ENCODE results near the gene SHANK2.
"Not testable (repeated sequence)": the region's sequence is repeated elsewhere in the genome, so short reads cannot be mapped to it uniquely, and the experiment has no call there.

The SHANK2 gene

GRCh38 chr11:71241721-71242259 lies 10.6 kb downstream of the SHANK2 start:
- Histone ChIP-seq H3K36me3 (ENCODE audit: control insufficient read depth, insufficient read depth, low read length) (peaks cover 22% of the 10 kb centered on the region), H3K9me3 (ENCODE audit: control insufficient read depth, insufficient read depth, low read length) (no peaks in the 10 kb centered on the region), H3K4me1 (ENCODE audit: control insufficient read depth, insufficient read depth, low read length) (peaks cover 45% of the 10 kb centered on the region), H3K27me3 (ENCODE audit: control insufficient read depth, insufficient read depth, low read length) (no peaks in the 10 kb centered on the region), H3K4me3 (ENCODE audit: low read depth, low read length) (no peak overlapping the region), H3K27ac (ENCODE audit: low read depth, low read length) (peak overlapping the region; percentile 63), H3K9ac (ENCODE audit: low read depth, low read length) (no peak overlapping the region)

DNA sequence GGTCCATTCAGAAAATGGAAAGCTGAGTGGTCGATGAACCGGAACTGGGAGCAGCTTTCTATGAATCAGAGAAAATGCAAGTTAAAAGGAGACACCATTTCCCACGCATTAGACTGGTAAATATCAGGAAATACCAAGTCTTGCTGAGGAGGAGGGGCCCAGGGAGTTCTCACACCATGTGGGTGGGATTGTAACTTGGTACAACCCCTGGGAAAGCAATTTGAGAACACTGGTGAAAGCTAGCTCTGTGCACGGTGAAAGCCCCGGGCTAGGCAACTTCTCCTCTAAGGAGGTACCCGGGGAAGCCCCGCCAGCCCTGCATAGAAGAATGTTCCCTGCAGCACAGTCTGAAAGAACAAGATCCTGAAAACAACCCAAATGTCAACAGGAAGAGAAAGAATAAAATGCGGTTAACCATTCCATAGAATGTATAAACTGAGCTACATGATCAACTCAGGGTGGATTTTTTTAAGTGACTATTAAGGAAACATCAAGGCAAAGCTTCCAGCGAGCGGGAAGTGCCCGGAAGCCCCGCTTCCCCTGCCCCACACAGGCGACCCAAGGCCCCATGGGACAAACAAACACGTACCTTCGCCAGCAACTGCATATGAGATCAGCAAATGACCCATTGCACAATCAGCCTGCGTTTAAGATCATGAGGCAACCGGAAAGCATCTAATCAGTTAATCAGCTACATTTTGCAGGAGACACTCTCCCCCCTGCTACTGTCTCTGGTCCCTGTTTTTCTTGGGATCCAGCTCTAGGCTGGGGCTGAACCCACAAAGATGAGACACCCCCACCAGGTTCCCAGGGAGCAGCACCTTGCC lies 11.3 kb downstream of the SHANK2 start:
- peaks cover 22% of the 10 kb centered on the region for H3K36me3 ChIP-seq (ENCODE audit: control insufficient read depth, insufficient read depth, low read length)
- H3K9me3 ChIP-seq (ENCODE audit: control insufficient read depth, insufficient read depth, low read length), result no peaks in the 10 kb centered on the region
- no peak overlapping the region for H3K4me3 ChIP-seq (ENCODE audit: low read depth, low read length)
- H3K27me3 ChIP-seq (ENCODE audit: control insufficient read depth, insufficient read depth, low read length), result no peaks in the 10 kb centered on the region
- H3K27ac ChIP-seq (ENCODE audit: low read depth, low read length), result peak overlapping the region; percentile 63
- no peak overlapping the region for H3K9ac ChIP-seq (ENCODE audit: low read depth, low read length)
- H3K4me1 ChIP-seq (ENCODE audit: control insufficient read depth, insufficient read depth, low read length), result peaks cover 40% of the 10 kb centered on the region

DNA sequence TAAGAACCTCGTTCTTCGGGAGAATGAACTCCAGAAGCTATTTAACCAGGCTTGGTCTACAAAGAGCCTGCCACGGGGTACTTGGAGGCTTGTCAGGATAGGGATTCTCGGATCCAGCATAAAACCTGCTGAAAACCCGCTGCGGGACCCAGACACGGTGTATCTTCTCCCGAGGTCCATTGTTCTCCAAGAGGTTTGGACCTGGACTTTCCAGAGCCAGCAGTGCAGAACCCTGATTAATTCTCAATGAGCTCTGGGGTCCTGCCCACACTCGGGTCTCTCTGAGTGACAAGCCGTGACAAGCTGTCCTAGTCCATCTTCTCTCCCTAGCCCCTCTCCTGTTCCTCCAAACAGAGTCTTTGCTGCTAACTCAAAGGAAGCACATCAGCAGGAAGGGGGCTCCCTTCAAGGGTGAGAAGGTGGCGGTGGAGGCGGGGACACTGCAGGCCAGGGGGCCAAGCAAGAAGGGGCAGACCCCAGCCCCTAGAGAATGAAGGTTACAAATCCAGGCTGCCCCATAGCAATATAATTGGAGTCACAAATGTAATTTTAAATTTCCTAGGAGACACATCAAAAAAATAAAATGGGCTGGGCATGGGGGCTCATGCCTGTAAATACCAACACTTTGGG lies 12.2 kb downstream of the SHANK2 start:
- Histone ChIP-seq H3K4me3 (ENCODE audit: low read depth, low read length) (no peak overlapping the region), H3K27me3 (ENCODE audit: control insufficient read depth, insufficient read depth, low read length) (no peaks in the 10 kb centered on the region), H3K36me3 (ENCODE audit: control insufficient read depth, insufficient read depth, low read length) (peaks cover 27% of the 10 kb centered on the region), H3K9me3 (ENCODE audit: control insufficient read depth, insufficient read depth, low read length) (no peaks in the 10 kb centered on the region), H3K4me1 (ENCODE audit: control insufficient read depth, insufficient read depth, low read length) (peaks cover 31% of the 10 kb centered on the region), H3K9ac (ENCODE audit: low read depth, low read length) (no peak overlapping the region), H3K27ac (ENCODE audit: low read depth, low read length) (no peak overlapping the region)

GRCh38 chr11:71239581-71239980 lies 12.8 kb downstream of the SHANK2 start:
- H3K4me3 ChIP-seq (ENCODE audit: low read depth, low read length), result no peak overlapping the region
- peaks cover 27% of the 10 kb centered on the region for H3K36me3 ChIP-seq (ENCODE audit: control insufficient read depth, insufficient read depth, low read length)
- H3K27ac ChIP-seq (ENCODE audit: low read depth, low read length), result no peak overlapping the region
- H3K9me3 ChIP-seq (ENCODE audit: control insufficient read depth, insufficient read depth, low read length), result no peaks in the 10 kb centered on the region
- no peak overlapping the region for H3K9ac ChIP-seq (ENCODE audit: low read depth, low read length)
- peaks cover 30% of the 10 kb centered on the region for H3K4me1 ChIP-seq (ENCODE audit: control insufficient read depth, insufficient read depth, low read length)
- H3K27me3 ChIP-seq (ENCODE audit: control insufficient read depth, insufficient read depth, low read length), result no peaks in the 10 kb centered on the region

- no peak overlapping the region for H3K27ac ChIP-seq (ENCODE audit: low read depth, low read length)
- no peak overlapping the region for H3K4me3 ChIP-seq (ENCODE audit: low read depth, low read length)
- peaks cover 27% of the 10 kb centered on the region for H3K36me3 ChIP-seq (ENCODE audit: control insufficient read depth, insufficient read depth, low read length)
- no peaks in the 10 kb centered on the region for H3K9me3 ChIP-seq (ENCODE audit: control insufficient read depth, insufficient read depth, low read length)
- peaks cover 23% of the 10 kb centered on the region for H3K4me1 ChIP-seq (ENCODE audit: control insufficient read depth, insufficient read depth, low read length)
- no peak overlapping the region for H3K9ac ChIP-seq (ENCODE audit: low read depth, low read length)
- no peaks in the 10 kb centered on the region for H3K27me3 ChIP-seq (ENCODE audit: control insufficient read depth, insufficient read depth, low read length)
Measured at GRCh38 chr11:71238941-71239340, 13.4 kb downstream of the SHANK2 start.

- H3K4me3 ChIP-seq (ENCODE audit: low read depth, low read length), result no peak overlapping the region
- no peaks in the 10 kb centered on the region for H3K27me3 ChIP-seq (ENCODE audit: control insufficient read depth, insufficient read depth, low read length)
- H3K9me3 ChIP-seq (ENCODE audit: control insufficient read depth, insufficient read depth, low read length), result no peaks in the 10 kb centered on the region
- peaks cover 21% of the 10 kb centered on the region; the same call in 1 of the 2 replicates for H3K4me1 ChIP-seq (ENCODE audit: control insufficient read depth, insufficient read depth, low read length)
- H3K36me3 ChIP-seq (ENCODE audit: control insufficient read depth, insufficient read depth, low read length), result peaks cover 27% of the 10 kb centered on the region
- H3K27ac ChIP-seq (ENCODE audit: low read depth, low read length), result no peak overlapping the region
- no peak overlapping the region for H3K9ac ChIP-seq (ENCODE audit: low read depth, low read length)
Measured at GRCh38 chr11:71238285-71238875, 14.0 kb downstream of the SHANK2 start.

DNA sequence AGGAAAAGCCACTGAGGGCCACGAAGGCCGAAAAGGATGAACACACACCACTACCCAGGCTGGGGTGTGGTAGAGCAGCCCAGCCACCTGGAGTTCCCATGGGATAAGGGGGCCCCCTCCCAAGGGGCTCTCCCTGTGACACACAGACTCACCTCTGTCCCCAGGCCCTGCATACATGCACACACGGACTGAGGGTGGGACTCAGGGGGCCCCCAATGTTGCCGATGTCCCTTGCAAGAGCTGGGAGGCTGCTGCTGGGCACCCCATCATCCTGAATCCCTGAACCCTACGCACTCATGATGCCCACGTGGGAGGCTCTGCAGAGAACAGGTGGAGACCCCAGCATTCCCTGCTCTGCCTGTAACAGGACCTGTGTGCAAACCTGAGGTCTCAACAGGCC lies 14.5 kb downstream of the SHANK2 start:
- Histone ChIP-seq H3K4me3 (ENCODE audit: low read depth, low read length) (no peak overlapping the region), H3K9me3 (ENCODE audit: control insufficient read depth, insufficient read depth, low read length) (no peaks in the 10 kb centered on the region), H3K36me3 (ENCODE audit: control insufficient read depth, insufficient read depth, low read length) (peaks cover 27% of the 10 kb centered on the region), H3K4me1 (ENCODE audit: control insufficient read depth, insufficient read depth, low read length) (peaks cover 22% of the 10 kb centered on the region), H3K9ac (ENCODE audit: low read depth, low read length) (no peak overlapping the region), H3K27ac (ENCODE audit: low read depth, low read length) (no peak overlapping the region), H3K27me3 (ENCODE audit: control insufficient read depth, insufficient read depth, low read length) (no peaks in the 10 kb centered on the region)

- H3K4me1 ChIP-seq (ENCODE audit: control insufficient read depth, insufficient read depth, low read length), result peaks cover 19% of the 10 kb centered on the region
- H3K9me3 ChIP-seq (ENCODE audit: control insufficient read depth, insufficient read depth, low read length), result no peaks in the 10 kb centered on the region
- H3K27ac ChIP-seq (ENCODE audit: low read depth, low read length), result no peak overlapping the region
- H3K36me3 ChIP-seq (ENCODE audit: control insufficient read depth, insufficient read depth, low read length), result peaks cover 27% of the 10 kb centered on the region
- no peak overlapping the region for H3K9ac ChIP-seq (ENCODE audit: low read depth, low read length)
- H3K27me3 ChIP-seq (ENCODE audit: control insufficient read depth, insufficient read depth, low read length), result no peaks in the 10 kb centered on the region
- no peak overlapping the region for H3K4me3 ChIP-seq (ENCODE audit: low read depth, low read length)
Measured at GRCh38 chr11:71236836-71237475, 15.4 kb downstream of the SHANK2 start.

DNA sequence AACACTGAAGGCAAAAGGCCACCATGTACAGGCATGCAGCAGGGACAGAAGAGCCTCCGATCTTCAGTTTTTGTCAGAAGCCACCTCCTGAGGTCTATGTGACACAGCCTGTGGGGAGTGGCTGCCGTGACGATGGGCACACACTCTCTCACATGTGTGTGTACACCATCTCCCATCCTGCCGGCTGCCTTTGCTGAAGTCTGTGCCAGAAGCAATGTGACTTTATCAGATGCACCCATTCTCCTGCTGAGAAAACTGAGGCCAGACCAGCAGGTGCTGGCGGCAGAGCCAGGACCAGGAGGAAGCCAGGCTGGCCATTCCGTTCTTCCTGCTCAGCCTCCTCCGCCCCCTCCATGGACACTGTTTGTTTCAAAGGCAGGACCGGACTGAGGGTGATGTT lies 16.7 kb downstream of the SHANK2 start:
- H3K4me1 ChIP-seq (ENCODE audit: control insufficient read depth, insufficient read depth, low read length), result peaks cover 10% of the 10 kb centered on the region
- no peak overlapping the region for H3K27ac ChIP-seq (ENCODE audit: low read depth, low read length)
- H3K9me3 ChIP-seq (ENCODE audit: control insufficient read depth, insufficient read depth, low read length), result no peaks in the 10 kb centered on the region
- no peaks in the 10 kb centered on the region for H3K27me3 ChIP-seq (ENCODE audit: control insufficient read depth, insufficient read depth, low read length)
- no peak overlapping the region for H3K4me3 ChIP-seq (ENCODE audit: low read depth, low read length)
- H3K9ac ChIP-seq (ENCODE audit: low read depth, low read length), result no peak overlapping the region
- H3K36me3 ChIP-seq (ENCODE audit: control insufficient read depth, insufficient read depth, low read length), result peaks cover 27% of the 10 kb centered on the region

DNA sequence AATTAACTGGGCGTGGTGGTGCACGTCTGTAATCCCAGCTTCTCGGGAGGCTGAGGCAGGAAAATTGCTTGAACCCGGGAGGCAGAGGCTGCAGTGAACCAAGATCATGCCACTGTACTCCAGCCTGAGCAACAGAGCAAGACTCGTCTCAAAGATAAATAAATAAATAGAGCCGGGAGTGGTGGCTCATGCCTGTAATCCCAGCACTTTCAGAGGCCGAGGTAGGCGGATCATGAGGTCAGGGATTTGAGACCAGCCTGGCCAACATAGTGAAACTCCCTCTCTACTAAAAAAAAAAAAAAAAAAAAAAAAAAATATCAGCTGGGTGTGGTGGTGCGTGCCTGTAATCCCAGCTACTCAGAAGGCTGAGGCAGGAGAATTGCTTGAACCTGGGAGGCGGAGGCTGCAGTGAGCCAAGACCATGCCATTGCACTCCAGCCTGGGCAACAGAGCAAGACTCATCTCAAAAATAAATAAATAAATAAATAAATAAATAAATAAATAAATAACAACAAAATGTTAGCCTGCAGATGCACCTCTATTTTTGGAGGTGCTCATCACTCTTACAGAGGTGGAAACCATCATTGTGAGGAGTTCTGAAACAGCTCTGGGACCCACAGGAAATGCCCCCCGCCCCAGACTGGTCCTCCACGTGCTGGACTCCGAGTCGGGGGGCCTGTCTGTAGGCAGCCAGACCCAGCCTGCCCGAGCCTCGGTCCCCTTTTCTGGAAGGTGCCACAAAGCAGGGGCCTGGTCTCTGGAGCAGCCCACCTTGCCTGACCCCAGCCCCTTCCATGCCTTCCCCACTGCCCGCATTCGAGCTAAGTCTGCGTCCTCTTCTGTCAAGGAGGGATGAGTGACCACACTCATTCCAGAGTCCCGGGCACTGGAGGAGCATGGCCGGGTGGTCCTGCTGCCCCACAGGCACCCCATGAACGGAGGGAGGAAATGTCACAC lies 18.2 kb downstream of the SHANK2 start:
- peaks cover 15% of the 10 kb centered on the region; the same call in 1 of the 2 replicates for H3K36me3 ChIP-seq (ENCODE audit: control insufficient read depth, insufficient read depth, low read length)
- not testable (repeated sequence) for H3K9me3 ChIP-seq (ENCODE audit: control insufficient read depth, insufficient read depth, low read length); H3K4me3 ChIP-seq (ENCODE audit: low read depth, low read length); H3K27ac ChIP-seq (ENCODE audit: low read depth, low read length); H3K4me1 ChIP-seq (ENCODE audit: control insufficient read depth, insufficient read depth, low read length); H3K9ac ChIP-seq (ENCODE audit: low read depth, low read length); H3K27me3 ChIP-seq (ENCODE audit: control insufficient read depth, insufficient read depth, low read length)
